ENCODE measurements around the gene SCLT1.

Gene SCLT1

DNA sequence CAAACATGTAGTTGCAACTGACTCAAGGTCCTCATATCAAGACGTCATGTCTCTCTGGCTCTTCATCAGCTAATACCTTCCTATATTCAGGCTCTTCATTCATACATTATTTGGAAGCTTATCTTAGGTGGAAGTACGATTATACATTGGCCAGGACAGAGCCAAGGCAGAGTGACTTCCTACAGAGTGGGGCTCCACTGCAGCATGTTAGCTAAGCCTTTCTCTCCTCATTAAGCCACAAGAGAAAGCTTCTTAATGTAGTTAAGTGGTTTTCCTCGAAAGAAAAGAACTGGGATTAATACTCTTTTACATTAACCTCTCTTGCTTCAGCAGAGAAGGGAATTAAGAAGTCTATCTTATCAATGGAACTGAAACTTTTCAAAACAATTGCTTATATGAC is 17.6 kb upstream of the SCLT1 start:
- no peak overlapping the region for H3K27ac ChIP-seq (ENCODE audit: low read depth, low read length)

DNA sequence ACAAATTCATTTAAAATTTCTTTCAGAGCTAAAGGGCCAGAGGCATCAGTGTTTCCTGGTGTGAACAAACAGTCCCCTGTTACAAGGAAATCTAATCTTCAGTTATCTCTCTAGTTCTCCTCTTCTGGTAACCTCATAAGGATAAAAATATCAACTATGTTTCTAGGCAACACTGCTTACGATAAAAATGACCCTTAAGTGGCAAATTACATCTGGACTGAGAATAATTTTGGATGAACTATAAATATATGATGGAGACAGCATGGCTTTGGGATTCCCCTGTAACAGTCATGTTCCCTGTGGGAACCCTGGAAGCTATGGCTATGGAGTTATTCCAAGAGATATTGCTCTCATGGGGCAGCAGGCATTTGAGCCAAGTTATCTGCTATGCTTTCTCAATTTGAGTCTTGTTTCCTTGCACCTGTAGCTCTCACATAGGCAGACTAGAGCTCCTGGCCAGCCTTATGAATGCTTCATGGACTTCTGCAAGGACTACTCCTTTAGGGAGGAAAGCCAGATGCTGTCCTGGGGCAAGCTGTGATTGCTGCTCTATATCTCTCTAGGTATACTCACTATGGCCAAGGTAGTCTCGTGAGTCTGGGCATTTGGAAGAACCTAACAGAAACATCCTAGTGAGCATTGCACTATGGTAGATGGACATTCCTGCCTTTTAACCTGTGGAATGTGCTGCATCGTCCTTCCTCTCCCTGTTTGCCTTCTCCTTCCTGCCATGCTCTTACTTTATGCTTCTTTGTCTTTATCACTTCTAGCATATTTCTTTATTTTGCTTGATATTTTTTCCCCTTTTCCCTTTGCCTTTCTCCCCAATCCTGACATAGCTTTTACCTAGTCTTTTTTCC is 16.9 kb upstream of the SCLT1 start:
- Histone ChIP-seq H3K27ac (ENCODE audit: low read depth, low read length) (no peak overlapping the region), H3K4me1 (ENCODE audit: control insufficient read depth, insufficient read depth, low read length, unreplicated experiment) (no peaks in the 10 kb centered on the region), H3K4me3 (ENCODE audit: low read depth, low read length) (no peak overlapping the region), H2AFZ (ENCODE audit: low read length, unreplicated experiment) (no peak overlapping the region), H3K27me3 (ENCODE audit: insufficient read depth, low read length) (no peaks in the 10 kb centered on the region), H3K36me3 (ENCODE audit: insufficient read depth, low read length) (0 out of 2 replicates have a peak, but pooled peaks cover 6% of the 10 kb centered on the region), H3K79me2 (ENCODE audit: control insufficient read depth, insufficient read depth, low read length, unreplicated experiment) (no peaks in the 10 kb centered on the region)

More for the DNA sequence above, 17.6 kb upstream of the SCLT1 start:
- Histone ChIP-seq H3K27me3 (ENCODE audit: insufficient read depth, low read length) (no peaks in the 10 kb centered on the region), H3K79me2 (ENCODE audit: control insufficient read depth, insufficient read depth, low read length, unreplicated experiment) (no peaks in the 10 kb centered on the region), H3K4me1 (ENCODE audit: control insufficient read depth, insufficient read depth, low read length, unreplicated experiment) (no peaks in the 10 kb centered on the region), H3K36me3 (ENCODE audit: insufficient read depth, low read length) (0 out of 2 replicates have a peak, but pooled peaks cover 6% of the 10 kb centered on the region), H2AFZ (ENCODE audit: low read length, unreplicated experiment) (no peak overlapping the region), H3K4me3 (ENCODE audit: low read depth, low read length) (no peak overlapping the region)

DNA sequence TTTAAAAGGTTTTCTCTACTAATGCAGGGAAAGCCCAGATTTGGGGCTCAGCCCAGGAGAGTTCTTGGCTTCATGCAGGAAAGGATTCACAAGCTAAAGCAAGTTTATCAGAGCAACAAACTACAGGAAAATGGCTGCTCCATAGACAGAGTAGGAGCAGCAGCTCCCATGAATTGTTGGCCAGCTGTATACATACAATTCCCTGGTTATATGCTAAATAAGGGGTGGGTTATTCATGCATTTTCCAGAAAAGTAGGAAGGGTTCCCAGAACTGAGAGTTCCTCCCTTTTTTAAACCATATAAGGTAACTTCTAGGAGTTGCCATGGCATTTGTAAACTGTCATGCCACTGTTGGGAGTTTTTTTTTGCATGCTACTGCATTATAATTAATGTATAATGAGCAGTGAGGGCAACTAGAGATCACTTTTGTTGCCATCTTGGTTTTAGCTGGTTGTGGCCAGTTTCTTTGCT is 5.2 kb upstream of the SCLT1 start:
- peaks cover 11% of the 10 kb centered on the region for H3K4me1 ChIP-seq (ENCODE audit: control insufficient read depth, insufficient read depth, low read length, unreplicated experiment)
- no peaks in the 10 kb centered on the region; the same call in 1 of the 2 replicates for H3K36me3 ChIP-seq (ENCODE audit: insufficient read depth, low read length)
- no peaks in the 10 kb centered on the region for H3K27me3 ChIP-seq (ENCODE audit: insufficient read depth, low read length)
- H3K27ac ChIP-seq (ENCODE audit: low read depth, low read length) = no peak overlapping the region
- peaks cover 9% of the 10 kb centered on the region for H3K79me2 ChIP-seq (ENCODE audit: control insufficient read depth, insufficient read depth, low read length, unreplicated experiment)
- no peak overlapping the region for H2AFZ ChIP-seq (ENCODE audit: low read length, unreplicated experiment)
- no peak overlapping the region for H3K4me3 ChIP-seq (ENCODE audit: low read depth, low read length)

DNA sequence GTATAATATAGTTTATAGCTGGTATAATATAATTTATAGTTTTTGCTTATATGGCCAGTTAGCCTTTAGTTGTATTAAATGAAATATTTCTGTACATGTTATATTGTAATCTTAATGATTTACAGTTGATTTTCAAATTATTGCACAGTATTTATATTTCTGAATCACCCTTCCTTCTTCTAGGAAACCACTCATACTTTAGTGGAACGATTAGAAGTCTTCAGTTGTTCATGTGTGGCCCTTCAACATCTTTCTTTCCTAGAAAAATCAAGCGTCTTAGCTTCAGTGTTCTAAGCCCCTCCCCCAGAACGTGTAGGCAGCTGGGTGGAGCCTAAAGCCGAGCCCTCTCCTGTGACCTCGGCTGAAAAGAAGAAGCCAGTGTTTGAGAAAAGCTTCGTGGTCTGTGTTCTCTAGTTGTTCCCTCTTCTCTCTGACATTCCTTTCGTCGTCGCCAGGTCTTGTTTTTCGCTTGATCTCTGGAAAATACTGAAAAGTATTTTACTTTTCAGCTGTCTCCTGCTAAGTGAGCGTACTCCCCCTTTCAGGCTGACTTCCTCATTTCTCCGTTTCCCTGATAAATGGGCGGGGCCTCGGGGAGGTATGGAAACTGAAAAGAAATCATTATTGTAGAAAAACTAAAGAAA is 2.6 kb upstream of the SCLT1 start, which contains the start of gene C4orf33:
Gene C4orf33 (plus strand): TSS at position 342 of the 644 bp plus-strand sequence. CDS start 6,459 bp downstream, outside the sequence.
- H3K36me3 ChIP-seq (ENCODE audit: insufficient read depth, low read length) = no peaks in the 10 kb centered on the region
- no peaks in the 10 kb centered on the region for H3K27me3 ChIP-seq (ENCODE audit: insufficient read depth, low read length)
- H3K27ac ChIP-seq (ENCODE audit: low read depth, low read length) = peak within 1 kb of the TSS; percentile 92
- peak within 1 kb of the TSS; percentile 84 for H3K4me3 ChIP-seq (ENCODE audit: low read depth, low read length)
- H2AFZ ChIP-seq (ENCODE audit: low read length, unreplicated experiment) = peak within 1 kb of the TSS; percentile 95
- peaks cover 29% of the 10 kb centered on the region for H3K79me2 ChIP-seq (ENCODE audit: control insufficient read depth, insufficient read depth, low read length, unreplicated experiment)
- H3K4me1 ChIP-seq (ENCODE audit: control insufficient read depth, insufficient read depth, low read length, unreplicated experiment) = peaks cover 18% of the 10 kb centered on the region

DNA sequence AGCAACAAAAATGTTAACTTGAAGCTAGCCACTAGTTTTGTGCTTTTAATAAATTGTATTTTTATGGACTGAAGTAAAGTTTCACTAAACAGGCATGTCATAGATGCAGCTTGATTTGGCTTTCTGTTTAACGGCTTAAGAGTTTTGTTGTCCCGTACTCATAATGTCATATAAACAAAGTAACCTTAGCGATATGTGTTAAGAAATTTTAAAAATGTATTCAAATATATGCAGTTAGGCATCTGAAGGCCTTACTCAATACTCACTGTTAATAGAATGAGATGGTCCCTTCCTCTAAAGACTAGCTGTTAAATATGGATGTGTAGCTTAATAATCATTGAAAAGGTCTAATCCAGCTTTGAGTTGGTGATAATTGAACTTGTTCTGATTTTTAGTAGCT is 1.0 kb upstream of the SCLT1 start:
- Histone ChIP-seq H3K36me3 (ENCODE audit: insufficient read depth, low read length) (no peaks in the 10 kb centered on the region), H3K79me2 (ENCODE audit: control insufficient read depth, insufficient read depth, low read length, unreplicated experiment) (peaks cover 42% of the 10 kb centered on the region), H3K4me3 (ENCODE audit: low read depth, low read length) (peak overlapping the region; percentile 84), H3K27me3 (ENCODE audit: insufficient read depth, low read length) (no peaks in the 10 kb centered on the region), H2AFZ (ENCODE audit: low read length, unreplicated experiment) (peak overlapping the region; percentile 95), H3K4me1 (ENCODE audit: control insufficient read depth, insufficient read depth, low read length, unreplicated experiment) (peaks cover 27% of the 10 kb centered on the region), H3K27ac (ENCODE audit: low read depth, low read length) (peak overlapping the region; percentile 70)

DNA sequence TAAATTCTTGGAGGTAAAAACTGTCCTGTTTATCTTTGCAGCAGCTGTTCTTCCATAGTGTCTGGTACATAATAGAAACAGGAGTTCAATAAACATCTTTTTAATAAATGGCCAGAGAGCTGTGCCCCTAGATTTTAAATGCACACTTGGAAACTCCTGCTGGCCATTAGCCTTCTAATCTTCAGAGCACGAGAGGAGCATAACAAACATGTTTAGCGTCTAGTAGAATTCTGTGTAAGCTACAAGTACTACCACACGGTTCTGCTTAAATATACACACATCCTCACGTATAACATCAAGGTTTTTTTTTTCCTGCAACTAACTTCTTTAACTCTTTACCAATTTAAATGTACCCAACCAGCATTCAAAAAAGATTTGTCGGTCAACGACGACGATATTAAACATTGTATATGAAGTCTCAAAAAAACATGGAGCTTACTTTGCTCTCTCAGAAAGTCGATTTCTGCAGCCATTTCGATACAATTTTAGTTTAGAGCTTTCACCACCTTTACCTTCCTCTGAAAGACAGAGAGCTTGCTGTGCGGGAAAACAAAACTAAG is 628 bp downstream of the SCLT1 start:
- Histone ChIP-seq H3K4me3 (ENCODE audit: low read depth, low read length) (peak overlapping the region; percentile 84), H3K4me1 (ENCODE audit: control insufficient read depth, insufficient read depth, low read length, unreplicated experiment) (peaks cover 27% of the 10 kb centered on the region), H3K79me2 (ENCODE audit: control insufficient read depth, insufficient read depth, low read length, unreplicated experiment) (peaks cover 55% of the 10 kb centered on the region), H3K27me3 (ENCODE audit: insufficient read depth, low read length) (no peaks in the 10 kb centered on the region), H3K27ac (ENCODE audit: low read depth, low read length) (peak overlapping the region; percentile 91), H2AFZ (ENCODE audit: low read length, unreplicated experiment) (peak overlapping the region; percentile 90), H3K36me3 (ENCODE audit: insufficient read depth, low read length) (no peaks in the 10 kb centered on the region)

DNA sequence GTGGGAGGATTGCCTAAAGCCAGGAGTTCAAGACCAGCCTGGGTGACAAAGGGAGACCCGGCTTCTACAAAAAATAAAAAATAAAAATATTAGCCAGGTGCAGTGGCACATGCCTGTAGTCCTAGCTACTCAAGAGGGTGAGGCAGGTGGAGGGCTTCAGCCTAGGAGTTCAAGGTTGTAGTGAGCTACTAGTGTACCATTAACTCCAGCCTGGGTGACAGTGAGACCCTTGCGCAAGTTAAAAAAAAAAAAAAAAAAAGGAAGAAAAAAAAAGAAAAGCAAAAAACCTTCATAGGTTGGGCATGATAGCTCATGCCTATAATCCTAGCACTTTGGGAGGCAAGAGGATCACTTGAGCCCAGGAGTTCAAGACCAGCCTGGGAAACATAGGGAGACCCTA is 5.8 kb downstream of the SCLT1 start:
- Histone ChIP-seq H2AFZ (ENCODE audit: low read length, unreplicated experiment) (no peak overlapping the region), H3K27ac (ENCODE audit: low read depth, low read length) (no peak overlapping the region), H3K36me3 (ENCODE audit: insufficient read depth, low read length) (0 out of 2 replicates have a peak, but pooled peaks cover 5% of the 10 kb centered on the region), H3K79me2 (ENCODE audit: control insufficient read depth, insufficient read depth, low read length, unreplicated experiment) (peaks cover 91% of the 10 kb centered on the region), H3K4me1 (ENCODE audit: control insufficient read depth, insufficient read depth, low read length, unreplicated experiment) (peaks cover 16% of the 10 kb centered on the region), H3K4me3 (ENCODE audit: low read depth, low read length) (no peak overlapping the region), H3K27me3 (ENCODE audit: insufficient read depth, low read length) (no peaks in the 10 kb centered on the region)

DNA sequence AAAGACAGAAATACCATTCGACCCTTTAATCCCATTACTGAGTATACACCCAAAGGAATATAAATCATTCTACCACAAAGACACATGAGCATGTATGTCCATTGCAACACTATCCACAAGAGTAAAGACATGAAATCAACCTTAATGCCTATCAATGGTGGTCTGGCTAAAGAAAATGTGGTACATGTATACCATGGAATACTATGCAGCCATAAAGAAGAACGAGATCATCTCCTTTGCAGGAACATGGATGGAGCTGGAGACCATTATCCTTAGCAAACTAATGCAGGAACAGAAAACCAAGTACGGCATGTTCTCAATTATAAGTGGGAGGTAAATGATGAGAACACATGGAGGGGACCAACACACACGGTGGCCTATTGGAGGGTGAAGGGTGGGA is 7.9 kb downstream of the SCLT1 start:
- Histone ChIP-seq H3K4me3 (ENCODE audit: low read depth, low read length) (no peak overlapping the region), H3K4me1 (ENCODE audit: control insufficient read depth, insufficient read depth, low read length, unreplicated experiment) (peaks cover 4% of the 10 kb centered on the region), H3K36me3 (ENCODE audit: insufficient read depth, low read length) (peaks cover 21% of the 10 kb centered on the region), H3K79me2 (ENCODE audit: control insufficient read depth, insufficient read depth, low read length, unreplicated experiment) (peaks cover 75% of the 10 kb centered on the region), H3K27me3 (ENCODE audit: insufficient read depth, low read length) (no peaks in the 10 kb centered on the region), H3K27ac (ENCODE audit: low read depth, low read length) (no peak overlapping the region), H2AFZ (ENCODE audit: low read length, unreplicated experiment) (no peak overlapping the region)

DNA sequence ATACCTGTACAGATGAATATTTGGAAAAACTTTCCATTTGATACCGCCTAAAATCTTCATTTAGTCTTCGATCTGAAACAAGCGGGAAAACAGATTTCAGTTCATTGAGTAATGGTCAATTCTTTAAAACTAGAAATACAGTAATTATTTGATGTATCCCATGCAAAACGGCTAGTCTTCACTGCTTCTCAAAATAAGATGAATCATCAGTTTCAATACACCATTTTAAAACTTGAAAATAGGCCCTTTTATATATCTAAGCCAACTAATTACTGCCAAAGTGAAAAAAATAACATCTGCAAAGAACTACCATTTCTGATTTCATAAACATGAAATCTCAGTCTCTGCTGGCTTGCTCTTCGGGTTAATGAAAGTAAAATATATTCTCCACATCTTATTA is 11.0 kb downstream of the SCLT1 start:
- H3K27me3 ChIP-seq (ENCODE audit: insufficient read depth, low read length) = no peaks in the 10 kb centered on the region
- H3K79me2 ChIP-seq (ENCODE audit: control insufficient read depth, insufficient read depth, low read length, unreplicated experiment) = peaks cover 55% of the 10 kb centered on the region
- H3K27ac ChIP-seq (ENCODE audit: low read depth, low read length) = no peak overlapping the region
- H3K36me3 ChIP-seq (ENCODE audit: insufficient read depth, low read length) = peaks cover 41% of the 10 kb centered on the region
- no peak overlapping the region for H3K4me3 ChIP-seq (ENCODE audit: low read depth, low read length)
- no peak overlapping the region for H2AFZ ChIP-seq (ENCODE audit: low read length, unreplicated experiment)
- no peaks in the 10 kb centered on the region for H3K4me1 ChIP-seq (ENCODE audit: control insufficient read depth, insufficient read depth, low read length, unreplicated experiment)

DNA sequence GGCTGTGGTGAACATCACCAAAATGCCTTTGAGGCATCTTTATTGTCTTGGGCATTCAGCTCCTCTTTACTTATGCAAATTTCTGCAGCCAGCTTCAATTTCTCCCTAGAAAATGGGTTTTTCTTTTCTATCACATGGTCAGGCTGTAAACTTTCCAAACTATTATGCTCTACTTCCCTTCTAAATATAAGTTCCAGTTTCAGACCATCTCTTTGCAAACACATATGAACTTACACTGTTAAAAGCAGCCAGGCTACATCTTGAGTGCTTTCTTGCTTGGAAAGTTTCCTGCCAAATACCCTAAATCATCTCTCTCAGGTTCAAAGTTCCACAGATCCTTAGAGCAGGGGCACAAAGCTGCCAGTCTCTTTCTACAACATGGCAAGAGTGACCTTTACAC is 13.2 kb downstream of the SCLT1 start:
- Histone ChIP-seq H2AFZ (ENCODE audit: low read length, unreplicated experiment) (no peak overlapping the region), H3K4me1 (ENCODE audit: control insufficient read depth, insufficient read depth, low read length, unreplicated experiment) (no peaks in the 10 kb centered on the region), H3K79me2 (ENCODE audit: control insufficient read depth, insufficient read depth, low read length, unreplicated experiment) (peaks cover 39% of the 10 kb centered on the region), H3K27ac (ENCODE audit: low read depth, low read length) (no peak overlapping the region), H3K27me3 (ENCODE audit: insufficient read depth, low read length) (no peaks in the 10 kb centered on the region), H3K4me3 (ENCODE audit: low read depth, low read length) (no peak overlapping the region), H3K36me3 (ENCODE audit: insufficient read depth, low read length) (peaks cover 47% of the 10 kb centered on the region)
